MG63 (cell line): ENCODE measurements around the gene PTPRD. TPM values are rescaled to one million over a fixed set of nuclear protein-coding genes. Genes with fewer than 3 reads are reported as not detected.

ENCODE experiments used
- DNase-seq: peaks from one replicate; pipeline ENCODE4 v3.0.0-alpha.2; 2020
- H3K27me3 ChIP-seq: fragments of 250-450 bp; sonication (Bioruptor Pico); 2 replicates; pipeline ENCODE4 v1.5.1; 2020; ENCODE audit warnings: mild to moderate bottlenecking, moderate library complexity
- H3K36me3 ChIP-seq: fragments of 250-450 bp; sonication (Bioruptor Pico); 2 replicates; pipeline ENCODE4 v1.5.1; 2020; ENCODE audit warnings: mild to moderate bottlenecking, moderate library complexity
- H3K4me3 ChIP-seq: fragments of 250-450 bp; sonication (Bioruptor Pico); 2 replicates; pipeline ENCODE4 v1.5.1; 2020; ENCODE audit warnings: mild to moderate bottlenecking, moderate library complexity
- H3K9me3 ChIP-seq: fragments of 250-450 bp; sonication (Bioruptor Pico); 2 replicates; pipeline ENCODE4 v1.5.1; 2020; ENCODE audit warnings: mild to moderate bottlenecking, moderate library complexity
- total RNA-seq: library from RNA; depleted of rRNA; stranded (reverse); fragments of >200 nt; shearing (Covaris generic); gene quantifications from 2 replicates; pipeline ENCODE4 v1.2.3, GENCODE V29; 2014; ENCODE audit warnings: low replicate concordance

Gene PTPRD
- total RNA-seq, 1 experiment from 2014 or later = not detected

- no peaks in the 10 kb centered on the region for H3K9me3 ChIP-seq
- no peak overlapping the region for H3K4me3 ChIP-seq
- no peaks in the 10 kb centered on the region for H3K36me3 ChIP-seq
- no peaks in the 10 kb centered on the region for H3K27me3 ChIP-seq
- DNase-seq = no peak
These were observed 2334.8 kb downstream of the PTPRD start for GRCh38 chr9:8278048-8278447.

GRCh38 chr9:8270235-8270634 lies 2342.6 kb downstream of the PTPRD start:
- Histone ChIP-seq H3K27me3 (no peaks in the 10 kb centered on the region), H3K9me3 (no peaks in the 10 kb centered on the region), H3K36me3 (no peaks in the 10 kb centered on the region), H3K4me3 (no peak overlapping the region)
- no peak for DNase-seq

GRCh38 chr9:8268881-8269280 lies 2343.9 kb downstream of the PTPRD start:
- no peak overlapping the region for H3K4me3 ChIP-seq
- no peaks in the 10 kb centered on the region for H3K36me3 ChIP-seq
- DNase-seq = no peak
- no peaks in the 10 kb centered on the region for H3K9me3 ChIP-seq
- H3K27me3 ChIP-seq = no peaks in the 10 kb centered on the region

DNA sequence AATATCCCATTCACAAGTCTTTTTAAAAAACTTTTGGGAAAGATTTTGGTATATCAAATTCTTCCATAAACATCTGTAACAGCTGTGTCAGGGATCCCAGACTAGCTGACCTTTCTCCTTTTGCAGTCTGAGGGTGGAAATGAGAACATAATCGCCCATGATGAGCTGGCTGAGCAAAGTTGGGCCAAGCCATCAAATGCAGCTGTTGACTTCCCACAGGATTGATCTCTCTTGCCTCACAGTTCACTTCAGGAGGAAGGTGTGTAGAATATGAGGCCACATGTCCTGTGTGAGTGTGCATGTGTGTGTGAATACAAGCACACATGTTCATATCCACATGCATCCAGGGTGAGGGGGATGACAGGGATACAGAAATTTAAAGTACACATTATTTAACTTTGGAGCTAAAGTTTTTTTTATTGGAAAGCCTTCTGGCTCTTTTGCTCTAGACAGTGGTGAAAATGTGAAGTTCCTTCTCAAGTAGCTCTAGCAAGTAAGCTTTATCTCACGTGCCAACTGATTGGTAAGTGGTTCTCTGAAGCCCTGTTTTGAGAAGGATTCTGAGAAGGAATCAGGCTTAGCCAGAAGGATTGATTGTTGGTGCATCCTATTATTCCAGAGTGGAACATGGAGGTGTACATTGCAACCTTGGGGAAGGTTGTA lies 2344.5 kb downstream of the PTPRD start:
- Histone ChIP-seq H3K4me3 (no peak overlapping the region), H3K36me3 (no peaks in the 10 kb centered on the region), H3K9me3 (no peaks in the 10 kb centered on the region), H3K27me3 (no peaks in the 10 kb centered on the region)
- no peak for DNase-seq

- no peaks in the 10 kb centered on the region for H3K9me3 ChIP-seq
- H3K4me3 ChIP-seq = no peak overlapping the region
- no peaks in the 10 kb centered on the region for H3K27me3 ChIP-seq
- H3K36me3 ChIP-seq = no peaks in the 10 kb centered on the region
- DNase-seq = no peak
These were observed 2345.2 kb downstream of the PTPRD start for GRCh38 chr9:8267636-8268035.

DNA sequence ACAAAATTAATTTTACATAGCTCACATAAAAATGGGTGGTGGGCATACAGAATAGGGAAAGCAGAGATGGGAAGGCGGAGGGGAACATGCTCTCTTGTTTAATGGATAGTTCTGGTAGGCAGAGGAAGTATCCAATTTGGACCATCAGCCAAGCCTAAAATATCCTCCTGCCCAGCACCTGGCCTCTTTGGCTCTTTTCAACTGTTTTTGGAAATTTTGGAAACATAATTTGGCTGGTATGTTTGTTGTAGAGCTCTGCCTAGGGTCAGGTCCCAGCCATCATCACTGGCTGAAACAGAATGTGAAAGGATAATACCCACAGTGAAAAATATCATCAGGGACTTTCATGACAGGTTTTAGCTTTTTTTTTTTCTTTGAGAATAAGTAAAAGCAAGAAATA lies 2345.9 kb downstream of the PTPRD start:
- no peaks in the 10 kb centered on the region for H3K9me3 ChIP-seq
- DNase-seq = no peak
- H3K27me3 ChIP-seq = no peaks in the 10 kb centered on the region
- no peak overlapping the region for H3K4me3 ChIP-seq
- no peaks in the 10 kb centered on the region for H3K36me3 ChIP-seq

- H3K27me3 ChIP-seq = no peaks in the 10 kb centered on the region
- DNase-seq = no peak
- no peaks in the 10 kb centered on the region for H3K9me3 ChIP-seq
- no peak overlapping the region for H3K4me3 ChIP-seq
- H3K36me3 ChIP-seq = no peaks in the 10 kb centered on the region
These were observed 2347.5 kb downstream of the PTPRD start for GRCh38 chr9:8265281-8265680.
